HG02763 (cell line): ENCODE results near the gene POU4F2.

Experiments used
- ATAC-seq: cut with Tn5 transposase; IDR thresholded peaks from one replicate; pipeline ENCODE4 v1.9.1; 2021; ENCODE audit warnings: mild to moderate bottlenecking, moderate library complexity; ENCODE audit not compliant: unreplicated experiment

Gene POU4F2, protein sequence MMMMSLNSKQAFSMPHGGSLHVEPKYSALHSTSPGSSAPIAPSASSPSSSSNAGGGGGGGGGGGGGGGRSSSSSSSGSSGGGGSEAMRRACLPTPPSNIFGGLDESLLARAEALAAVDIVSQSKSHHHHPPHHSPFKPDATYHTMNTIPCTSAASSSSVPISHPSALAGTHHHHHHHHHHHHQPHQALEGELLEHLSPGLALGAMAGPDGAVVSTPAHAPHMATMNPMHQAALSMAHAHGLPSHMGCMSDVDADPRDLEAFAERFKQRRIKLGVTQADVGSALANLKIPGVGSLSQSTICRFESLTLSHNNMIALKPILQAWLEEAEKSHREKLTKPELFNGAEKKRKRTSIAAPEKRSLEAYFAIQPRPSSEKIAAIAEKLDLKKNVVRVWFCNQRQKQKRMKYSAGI

DNA sequence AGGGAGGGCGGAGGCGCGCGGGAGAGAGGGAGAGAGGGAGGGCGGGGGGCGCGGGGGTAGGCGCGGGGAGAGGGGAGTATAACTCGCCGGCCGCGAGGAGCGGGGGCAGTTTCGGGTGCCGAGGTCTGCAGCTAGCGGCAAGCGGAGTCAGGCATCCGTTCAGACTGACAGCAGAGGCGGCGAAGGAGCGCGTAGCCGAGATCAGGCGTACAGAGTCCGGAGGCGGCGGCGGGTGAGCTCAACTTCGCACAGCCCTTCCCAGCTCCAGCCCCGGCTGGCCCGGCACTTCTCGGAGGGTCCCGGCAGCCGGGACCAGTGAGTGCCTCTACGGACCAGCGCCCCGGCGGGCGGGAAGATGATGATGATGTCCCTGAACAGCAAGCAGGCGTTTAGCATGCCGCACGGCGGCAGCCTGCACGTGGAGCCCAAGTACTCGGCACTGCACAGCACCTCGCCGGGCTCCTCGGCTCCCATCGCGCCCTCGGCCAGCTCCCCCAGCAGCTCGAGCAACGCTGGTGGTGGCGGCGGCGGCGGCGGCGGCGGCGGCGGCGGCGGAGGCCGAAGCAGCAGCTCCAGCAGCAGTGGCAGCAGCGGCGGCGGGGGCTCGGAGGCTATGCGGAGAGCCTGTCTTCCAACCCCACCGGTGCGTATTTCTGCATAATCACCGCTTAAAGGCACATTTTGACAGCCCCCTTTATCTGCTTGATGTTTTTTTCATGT, at the start of gene POU4F2:
Gene POU4F2 (plus strand): TSS at position 108 of the 720 bp plus-strand sequence. CDS start 248 bp downstream, at position 356.
- no peak for ATAC-seq

DNA sequence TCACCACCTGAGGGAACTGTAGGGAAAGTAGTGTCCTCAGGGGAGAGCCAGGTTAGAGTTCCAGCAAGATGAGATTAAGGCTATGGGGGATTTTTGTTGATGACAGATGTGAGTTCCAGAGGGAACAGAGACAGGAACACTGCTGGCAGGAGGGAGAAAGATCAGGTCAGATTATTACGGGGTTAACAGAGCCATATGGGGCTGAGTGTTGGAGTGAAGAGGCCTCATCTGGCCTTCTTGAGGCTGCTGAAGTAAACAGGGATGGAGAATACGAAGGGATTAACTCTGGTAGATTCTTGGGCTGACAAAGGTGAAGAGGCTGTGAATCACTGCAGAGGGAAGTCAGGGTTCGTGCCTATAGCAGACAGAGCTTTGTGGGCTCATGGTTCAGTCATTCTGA, 47.9 kb upstream of the POU4F2 start:
- ATAC-seq, result no peak

DNA sequence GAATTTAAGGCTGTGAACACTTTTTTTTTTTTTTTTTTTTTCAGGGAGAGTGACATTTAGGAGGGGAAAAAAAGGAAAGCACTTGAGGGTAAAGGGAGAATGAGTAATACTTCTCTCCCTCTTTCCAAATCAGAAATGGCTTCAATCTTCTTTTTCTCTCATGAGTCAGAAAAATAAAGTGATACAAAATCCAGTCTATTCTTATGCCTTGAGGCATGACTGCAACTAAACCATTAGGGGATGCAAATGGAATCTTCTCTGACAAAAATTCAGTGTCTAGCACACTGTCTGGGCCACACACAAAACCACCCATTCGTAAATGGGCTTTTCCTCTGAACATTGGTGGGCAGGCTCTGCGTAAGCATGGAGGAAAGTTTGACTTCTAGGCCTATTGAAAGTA, 46.7 kb upstream of the POU4F2 start:
- ATAC-seq, result no peak

DNA sequence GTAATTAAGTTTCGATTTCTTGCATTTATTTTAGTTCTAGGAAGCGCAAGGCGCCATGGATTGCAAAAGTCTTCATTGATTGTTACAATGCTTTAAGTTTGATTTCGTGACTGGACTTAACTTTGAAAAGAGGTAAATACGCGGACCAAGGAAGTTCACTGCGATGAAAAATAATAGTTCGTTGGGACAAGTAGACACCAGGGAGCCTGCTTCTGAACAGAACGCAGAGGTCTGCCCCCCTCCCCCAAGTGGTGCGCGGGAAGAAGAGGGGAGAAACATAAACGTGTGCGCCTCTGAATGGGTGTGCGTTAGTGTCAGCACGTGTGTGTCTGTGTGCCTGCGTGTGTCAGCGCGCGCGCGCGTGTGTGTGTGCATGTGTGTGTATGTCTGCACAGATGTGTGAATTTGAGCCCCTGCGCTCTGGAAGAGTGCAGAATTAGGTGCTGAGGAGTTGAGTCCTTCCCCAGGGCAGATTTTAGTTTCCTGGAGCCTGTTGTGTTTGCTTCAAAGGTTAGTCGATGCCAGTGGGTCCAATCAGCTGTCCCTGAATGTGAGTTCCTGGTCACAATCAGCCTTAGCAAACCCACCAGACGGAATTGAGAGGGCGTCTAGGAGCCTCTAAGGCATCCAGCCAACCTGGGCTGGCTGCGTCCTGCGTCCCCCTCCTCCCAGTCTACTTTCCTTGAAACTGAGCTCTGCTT, 5.8 kb upstream of the POU4F2 start:
- no peak for ATAC-seq

DNA sequence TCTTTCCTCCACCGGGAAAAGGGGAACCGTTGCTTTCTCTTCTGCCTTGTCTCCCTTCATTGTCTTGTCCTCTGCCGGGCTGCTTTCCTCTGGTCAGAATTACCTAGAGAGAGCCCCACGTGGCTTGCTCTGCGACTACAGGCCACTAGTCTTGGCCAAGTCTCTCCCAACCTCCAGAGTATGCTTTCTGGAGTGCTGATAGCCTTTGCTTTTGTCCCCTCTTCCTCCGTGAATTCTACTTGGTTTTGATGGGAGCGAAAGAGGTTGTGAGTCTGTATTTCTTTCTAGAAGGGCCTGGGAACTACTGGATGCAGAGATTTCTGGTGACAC, 5.3 kb upstream of the POU4F2 start:
- no peak for ATAC-seq

DNA sequence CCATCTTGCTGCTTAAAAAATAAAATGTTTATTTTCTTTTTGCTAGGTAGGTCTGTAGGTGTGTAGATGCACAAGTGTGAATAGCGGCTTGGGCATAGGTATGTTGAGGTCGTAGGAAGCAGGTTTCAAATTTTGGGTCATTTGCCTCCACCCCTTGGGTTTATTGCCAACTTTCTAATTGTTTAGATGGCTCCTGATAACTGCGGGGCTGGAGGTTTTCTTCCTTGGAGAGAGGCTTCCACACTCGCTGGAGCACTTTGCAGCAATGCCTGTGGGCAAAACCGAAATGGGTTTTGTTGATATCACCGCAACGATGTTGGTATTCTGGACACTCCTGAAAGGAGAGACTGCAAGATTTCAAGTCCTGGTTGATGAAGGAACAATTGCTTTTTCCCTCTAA, 3.9 kb upstream of the POU4F2 start:
- no peak for ATAC-seq

DNA sequence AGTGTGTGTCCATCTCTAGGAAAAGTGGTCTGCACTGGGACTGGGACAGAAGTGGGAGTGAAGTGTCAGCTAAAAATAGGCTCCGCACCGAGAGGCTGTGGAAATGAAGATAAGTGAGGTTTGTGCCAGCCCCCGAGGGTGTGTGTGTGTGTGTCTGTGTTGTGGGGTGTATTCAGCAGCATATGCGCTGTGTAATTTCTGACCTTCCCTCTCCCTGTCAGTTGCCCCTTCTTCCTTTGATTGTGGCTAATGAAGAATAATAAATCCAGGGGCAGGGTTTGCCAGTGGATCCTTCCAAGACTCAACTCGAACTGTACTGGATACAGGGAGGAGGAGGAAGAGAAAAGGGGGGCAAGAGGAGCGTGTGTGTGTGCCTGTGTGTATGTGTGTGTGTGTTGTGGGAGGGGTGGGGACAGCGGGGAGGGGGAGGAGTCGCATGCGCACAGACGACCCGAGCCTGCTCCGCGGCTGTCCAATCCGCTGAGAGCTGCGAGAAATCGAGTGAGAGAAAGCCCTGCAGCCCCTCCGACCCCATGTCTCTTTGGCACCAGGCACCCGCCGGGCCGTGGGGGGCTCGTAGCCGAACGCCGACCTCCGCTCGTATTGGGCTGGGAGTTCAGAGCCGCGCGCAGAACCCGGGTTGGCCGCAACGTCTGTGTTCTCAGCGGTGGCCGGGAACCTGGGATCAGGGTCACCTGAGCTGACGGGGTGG, 916 bp upstream of the POU4F2 start:
- no peak for ATAC-seq

DNA sequence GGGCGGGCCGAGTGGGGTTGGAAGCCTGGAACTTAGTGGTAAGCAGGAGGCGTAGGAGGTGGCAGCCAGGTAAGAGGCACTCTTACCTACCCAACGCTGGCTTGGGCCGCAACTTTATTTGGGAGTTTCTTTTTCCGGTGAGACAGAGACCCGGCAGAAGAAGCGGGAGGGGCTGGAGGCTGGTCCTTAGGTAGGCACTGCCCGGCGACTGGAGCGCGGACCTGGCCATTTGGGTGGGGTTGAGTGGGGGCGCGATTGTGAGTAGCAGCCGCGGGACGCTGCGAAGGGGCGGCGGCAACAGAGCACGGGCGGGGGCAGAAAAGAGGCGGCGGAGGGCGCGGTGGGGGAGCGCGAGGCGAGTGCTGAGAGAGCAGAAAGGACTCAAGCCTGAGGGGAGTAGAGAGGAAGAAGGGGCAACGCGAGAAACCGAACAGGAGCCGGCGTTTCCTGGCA, 334 bp upstream of the POU4F2 start:
- no peak for ATAC-seq

DNA sequence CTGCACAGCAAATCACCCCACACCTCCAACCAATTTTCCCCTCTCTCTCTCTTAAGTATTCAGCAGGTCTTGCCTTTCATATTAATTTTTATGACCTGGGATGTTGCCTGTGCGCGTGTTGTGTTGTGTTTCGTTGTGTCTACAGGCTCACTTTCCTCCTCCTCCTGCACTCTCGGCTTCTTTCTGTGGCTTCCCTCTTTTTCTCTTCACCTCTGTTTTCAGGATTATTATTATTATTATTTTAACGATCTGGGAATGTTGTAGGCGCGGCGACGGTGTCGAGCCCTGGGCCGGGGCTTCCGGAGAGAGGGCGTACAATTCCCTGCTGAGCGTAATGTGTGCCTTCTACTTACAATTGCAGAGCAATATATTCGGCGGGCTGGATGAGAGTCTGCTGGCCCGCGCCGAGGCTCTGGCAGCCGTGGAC, 826 bp downstream of the POU4F2 start:
- no peak for ATAC-seq

DNA sequence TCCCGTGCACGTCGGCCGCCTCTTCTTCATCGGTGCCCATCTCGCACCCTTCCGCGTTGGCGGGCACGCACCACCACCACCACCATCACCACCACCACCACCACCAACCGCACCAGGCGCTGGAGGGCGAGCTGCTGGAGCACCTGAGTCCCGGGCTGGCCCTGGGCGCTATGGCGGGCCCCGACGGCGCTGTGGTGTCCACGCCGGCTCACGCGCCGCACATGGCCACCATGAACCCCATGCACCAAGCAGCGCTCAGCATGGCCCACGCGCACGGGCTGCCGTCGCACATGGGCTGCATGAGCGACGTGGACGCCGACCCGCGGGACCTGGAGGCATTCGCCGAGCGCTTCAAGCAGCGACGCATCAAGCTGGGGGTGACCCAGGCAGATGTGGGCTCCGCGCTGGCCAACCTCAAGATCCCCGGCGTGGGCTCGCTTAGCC, 1.4 kb downstream of the POU4F2 start:
- no peak for ATAC-seq

DNA sequence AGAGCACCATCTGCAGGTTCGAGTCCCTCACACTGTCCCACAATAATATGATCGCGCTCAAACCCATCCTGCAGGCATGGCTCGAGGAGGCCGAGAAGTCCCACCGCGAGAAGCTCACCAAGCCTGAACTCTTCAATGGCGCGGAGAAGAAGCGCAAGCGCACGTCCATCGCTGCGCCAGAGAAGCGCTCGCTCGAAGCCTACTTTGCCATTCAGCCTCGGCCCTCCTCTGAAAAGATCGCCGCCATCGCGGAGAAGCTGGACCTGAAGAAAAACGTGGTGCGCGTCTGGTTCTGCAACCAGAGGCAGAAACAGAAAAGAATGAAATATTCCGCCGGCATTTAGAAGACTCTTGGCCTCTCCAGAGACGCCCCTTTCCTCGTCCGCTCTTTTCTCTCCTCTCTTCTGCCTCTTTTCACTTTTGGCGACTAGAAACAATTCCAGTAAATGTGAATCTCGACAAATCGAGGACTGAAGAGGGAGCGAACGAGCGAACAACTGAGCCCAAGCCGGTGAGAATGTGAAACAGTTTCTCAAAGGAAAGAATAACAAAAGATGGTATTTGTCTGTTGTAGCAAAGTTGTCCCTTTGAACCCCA, 1.9 kb downstream of the POU4F2 start:
- ATAC-seq, result no peak

DNA sequence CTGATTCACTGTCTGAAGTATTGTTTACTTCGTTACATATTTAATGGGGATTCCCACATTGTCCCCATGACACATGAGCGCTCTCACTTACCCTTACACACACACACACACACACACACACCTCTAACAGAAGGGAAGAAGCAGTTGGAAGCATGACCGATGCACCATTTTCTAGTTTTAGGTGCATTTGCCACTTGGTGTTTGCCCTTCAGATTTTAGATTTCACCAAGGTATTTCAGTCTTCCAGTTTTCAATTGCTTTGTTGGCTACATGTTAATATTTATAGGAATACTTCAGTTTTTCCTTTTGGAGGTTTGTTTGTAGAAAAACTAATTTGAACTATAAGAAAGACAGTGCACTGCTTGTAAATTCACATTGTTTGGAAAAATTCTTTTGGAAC, 3.1 kb downstream of the POU4F2 start:
- no peak for ATAC-seq

DNA sequence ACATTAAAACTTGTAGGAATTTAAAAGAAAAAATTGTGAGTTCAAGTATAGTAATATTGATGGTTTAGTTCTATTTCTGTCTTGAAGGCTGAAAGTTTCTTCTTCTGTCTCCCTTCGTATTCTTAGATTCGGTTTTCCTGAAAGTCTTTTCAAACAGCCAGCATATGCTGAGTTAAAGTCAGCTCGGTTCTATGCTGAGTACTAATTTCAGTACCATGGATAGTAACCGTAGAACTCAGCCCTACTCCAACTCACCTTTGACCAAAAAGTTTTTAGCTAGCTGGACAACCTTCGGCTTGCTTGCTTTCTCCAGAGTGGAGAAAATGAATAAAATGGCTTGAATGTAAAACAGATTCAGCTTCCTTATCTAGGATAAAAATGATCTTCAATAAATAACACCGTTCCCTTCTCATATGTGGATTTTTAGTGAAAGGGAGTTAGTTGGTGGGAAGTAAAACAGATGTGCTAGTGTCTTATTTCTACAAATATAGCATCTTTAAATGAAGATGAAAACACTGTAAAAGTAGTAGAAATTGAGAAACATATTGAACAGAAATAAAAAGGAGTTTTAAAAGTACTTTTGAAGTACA, 5.2 kb downstream of the POU4F2 start:
- ATAC-seq, result no peak

DNA sequence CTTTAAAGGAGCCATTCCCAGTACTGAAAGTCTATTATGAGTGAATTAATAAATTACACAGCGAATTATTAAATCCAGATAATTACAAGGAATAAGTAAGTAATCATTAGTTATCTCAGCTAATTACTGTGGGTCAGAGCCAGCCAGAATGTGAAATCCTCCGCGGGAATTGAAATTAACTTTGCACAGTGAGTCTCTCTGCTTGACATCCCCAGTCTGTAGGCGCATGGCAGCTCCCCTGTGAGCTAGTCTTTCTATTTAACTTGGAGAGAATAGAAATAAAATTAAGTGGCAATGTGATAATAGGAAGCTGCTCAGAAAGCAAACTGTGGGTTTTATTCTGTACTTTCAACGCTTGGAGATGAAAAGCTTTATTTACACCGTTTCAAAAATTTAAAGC, 7.2 kb downstream of the POU4F2 start:
- ATAC-seq, result no peak

DNA sequence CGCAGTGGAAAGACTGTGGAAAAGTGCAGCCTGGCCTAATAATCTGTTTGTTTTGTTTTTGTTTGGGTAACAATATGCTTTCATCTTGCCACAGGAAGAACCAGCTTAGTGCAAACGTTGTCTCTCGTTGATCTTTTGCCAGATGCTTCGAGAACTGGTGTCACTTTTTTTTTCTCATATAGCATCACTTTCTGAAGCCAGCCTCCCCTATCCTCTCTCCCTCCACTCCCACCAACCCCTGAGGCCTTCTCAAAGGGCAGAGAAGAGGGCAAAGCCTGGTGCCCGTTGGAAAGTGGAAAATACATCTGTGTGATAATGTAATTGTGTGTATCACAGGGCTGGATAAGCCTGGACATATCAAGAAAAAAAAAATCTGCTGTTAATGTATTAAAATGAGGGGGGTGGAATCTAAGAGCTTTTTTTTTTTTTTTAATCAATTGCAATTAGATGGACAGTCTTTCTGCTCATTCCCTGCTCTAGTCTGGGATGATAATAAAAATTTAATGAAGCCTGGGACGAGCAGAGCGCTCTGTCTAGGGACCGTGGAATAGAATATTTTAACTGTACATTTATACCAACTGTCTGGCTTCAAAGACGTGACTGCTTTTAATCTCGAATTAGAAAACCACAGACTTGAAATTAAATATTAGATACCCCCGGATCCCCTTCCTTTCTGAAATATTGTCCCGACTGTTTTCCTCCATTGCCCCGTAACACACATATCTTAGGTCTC, 8.1 kb downstream of the POU4F2 start:
- ATAC-seq, result no peak

DNA sequence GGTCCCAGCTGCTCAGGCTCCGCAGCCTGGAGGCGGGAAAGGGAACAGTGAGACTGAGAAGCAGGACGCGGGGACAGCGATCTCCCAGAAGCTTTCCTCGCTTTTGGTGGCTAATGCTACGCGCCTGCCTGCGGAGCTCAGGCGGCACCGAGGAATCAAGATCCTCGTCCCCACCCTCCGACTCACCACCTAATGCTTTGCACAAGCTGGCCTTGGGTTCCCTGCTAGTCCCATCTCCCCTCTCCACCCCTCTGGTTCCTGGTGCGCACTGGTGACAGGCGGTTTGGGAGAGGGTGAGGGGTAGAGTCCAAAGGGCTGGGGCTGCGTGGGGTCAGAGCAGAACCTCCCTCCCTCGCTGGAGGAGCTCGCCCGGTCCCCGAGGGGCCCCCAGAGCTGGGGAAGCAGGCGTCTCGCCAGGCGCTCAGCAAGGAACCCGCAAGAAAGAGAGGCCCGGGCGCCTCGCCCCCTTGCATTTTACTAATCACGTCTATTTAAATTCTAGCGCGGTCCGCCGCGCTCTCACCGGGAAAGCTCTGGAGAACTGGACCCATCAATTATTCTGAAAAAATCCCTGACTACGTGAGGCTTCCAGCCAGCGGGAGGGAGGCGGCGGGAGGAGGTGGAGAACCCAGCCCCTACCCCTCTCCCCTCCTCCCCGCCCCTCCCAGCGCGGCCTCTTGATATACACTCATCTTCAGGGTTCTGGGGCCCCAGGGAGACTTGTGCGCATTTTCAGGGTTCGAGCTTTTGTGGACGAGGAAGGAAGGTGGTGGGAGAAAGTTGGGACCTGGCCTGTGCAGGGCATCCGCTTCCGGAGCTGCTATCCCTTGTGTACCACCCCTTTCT, 9.1 kb downstream of the POU4F2 start:
- no peak for ATAC-seq

DNA sequence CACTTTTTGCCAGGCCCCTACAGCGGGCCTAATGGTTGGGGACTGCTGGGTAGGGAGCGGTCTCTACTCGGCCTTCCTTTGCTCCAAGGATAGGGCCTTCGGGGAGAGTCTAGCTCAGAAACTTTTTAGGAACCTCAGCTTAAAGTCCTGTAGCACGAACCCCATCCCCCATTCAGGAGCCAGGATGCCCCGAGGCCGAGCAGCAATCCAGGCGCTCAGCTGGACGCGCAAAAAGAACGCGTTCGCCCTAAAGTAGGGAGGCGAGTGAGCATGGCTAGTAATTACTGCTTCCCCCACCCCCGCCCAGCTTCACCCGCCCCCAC, 9.7 kb downstream of the POU4F2 start:
- ATAC-seq, result no peak

DNA sequence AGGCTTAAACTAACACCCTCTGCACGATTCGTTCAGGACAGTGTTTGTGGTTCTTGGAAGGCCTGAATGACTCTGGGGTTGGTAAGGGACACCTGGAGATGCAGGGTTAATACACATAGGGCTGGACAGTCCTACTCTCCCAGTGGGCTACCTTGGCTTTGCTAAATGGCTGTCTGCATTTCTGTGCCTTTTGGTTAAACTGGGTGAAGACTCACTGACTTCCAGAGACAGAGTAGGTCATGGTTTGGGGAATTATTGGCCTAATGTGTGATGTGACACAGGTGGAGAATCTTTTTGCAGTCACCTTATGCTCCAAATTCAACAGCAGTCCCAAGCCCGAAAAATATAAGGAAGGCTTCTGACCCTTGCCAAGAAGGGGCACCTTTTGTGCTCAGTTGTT, 10.5 kb downstream of the POU4F2 start:
- ATAC-seq, result no peak

DNA sequence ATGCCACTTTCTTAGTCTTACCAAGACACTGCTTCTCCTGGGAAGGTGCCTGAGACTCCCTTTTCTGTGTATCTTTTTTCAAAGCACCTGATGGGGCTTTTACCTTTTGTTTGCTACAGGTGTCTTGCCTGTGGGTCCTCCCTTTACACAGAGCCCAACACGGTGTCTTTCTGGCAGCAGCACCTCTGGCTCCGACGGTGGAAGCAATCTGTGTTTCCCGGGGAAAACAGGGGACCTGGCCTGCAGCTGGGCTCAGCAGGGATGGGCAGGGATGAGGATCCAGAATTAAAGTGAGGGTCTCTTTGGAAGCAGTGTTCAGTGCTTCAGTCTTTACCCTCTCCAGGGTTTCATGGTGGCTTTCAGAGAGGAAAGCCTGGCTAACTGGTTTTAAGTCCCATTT, 11.3 kb downstream of the POU4F2 start:
- ATAC-seq, result no peak
